ENCODE results near the gene DMBT1.

- TF ChIP-seq POLR2A (IDR thresholded peaks at IDR 0.05) (no peak), POLR2AphosphoS5 (IDR thresholded peaks at IDR 0.05) (no peak), EP300 (IDR thresholded peaks at IDR 0.05) (no peak)
- TF ChIP-seq, protein P1, sequence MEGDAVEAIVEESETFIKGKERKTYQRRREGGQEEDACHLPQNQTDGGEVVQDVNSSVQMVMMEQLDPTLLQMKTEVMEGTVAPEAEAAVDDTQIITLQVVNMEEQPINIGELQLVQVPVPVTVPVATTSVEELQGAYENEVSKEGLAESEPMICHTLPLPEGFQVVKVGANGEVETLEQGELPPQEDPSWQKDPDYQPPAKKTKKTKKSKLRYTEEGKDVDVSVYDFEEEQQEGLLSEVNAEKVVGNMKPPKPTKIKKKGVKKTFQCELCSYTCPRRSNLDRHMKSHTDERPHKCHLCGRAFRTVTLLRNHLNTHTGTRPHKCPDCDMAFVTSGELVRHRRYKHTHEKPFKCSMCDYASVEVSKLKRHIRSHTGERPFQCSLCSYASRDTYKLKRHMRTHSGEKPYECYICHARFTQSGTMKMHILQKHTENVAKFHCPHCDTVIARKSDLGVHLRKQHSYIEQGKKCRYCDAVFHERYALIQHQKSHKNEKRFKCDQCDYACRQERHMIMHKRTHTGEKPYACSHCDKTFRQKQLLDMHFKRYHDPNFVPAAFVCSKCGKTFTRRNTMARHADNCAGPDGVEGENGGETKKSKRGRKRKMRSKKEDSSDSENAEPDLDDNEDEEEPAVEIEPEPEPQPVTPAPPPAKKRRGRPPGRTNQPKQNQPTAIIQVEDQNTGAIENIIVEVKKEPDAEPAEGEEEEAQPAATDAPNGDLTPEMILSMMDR (IDR thresholded peaks at IDR 0.05): no peak
Observed at GRCh38 chr10:122515588-122516231, 44.8 kb upstream of the DMBT1 start.
